H9 (cell line): ENCODE measurements around the gene SLC17A7. TPM values are rescaled to one million over a fixed set of nuclear protein-coding genes. Genes with fewer than 3 reads are reported as not detected.
A peak's percentile ranks its signal among the peaks of the same experiment; 100 is the strongest.

Source experiments
- DNase-seq: peaks from one replicate; pipeline ENCODE4 v3.0.0-alpha.2; 2017
- H2AFZ ChIP-seq: one replicate; pipeline ENCODE4 v1.6.1; 2013; ENCODE audit warnings: mild to moderate bottlenecking, low read length, control low read depth, moderate library complexity
- H2AK5ac ChIP-seq: 2 replicates; pipeline ENCODE4 v1.6.1; 2013; ENCODE audit warnings: low read length, control low read depth, mixed read lengths; ENCODE audit not compliant: insufficient read length
- H2BK120ac ChIP-seq: one replicate; pipeline ENCODE4 v1.6.1; 2013; ENCODE audit warnings: low read depth, mild to moderate bottlenecking, low read length, control low read depth, inconsistent platforms; ENCODE audit not compliant: poor library complexity, severe bottlenecking
- H2BK12ac ChIP-seq: 2 replicates; pipeline ENCODE4 v1.6.1; 2013; ENCODE audit warnings: low read length, control low read depth, mixed read lengths, low read depth; ENCODE audit not compliant: insufficient read length
- H2BK15ac ChIP-seq: 2 replicates; pipeline ENCODE4 v1.6.1; 2013; ENCODE audit warnings: low read depth, low read length, control low read depth
- H2BK20ac ChIP-seq: one replicate; pipeline ENCODE4 v1.6.1; 2013; ENCODE audit warnings: low read depth, mild to moderate bottlenecking, low read length, control low read depth, inconsistent platforms; ENCODE audit not compliant: poor library complexity, severe bottlenecking
- H2BK5ac ChIP-seq: 2 replicates; pipeline ENCODE4 v1.6.1; 2013; ENCODE audit warnings: low read length, control low read depth, mixed read lengths; ENCODE audit not compliant: insufficient read length
- H3K14ac ChIP-seq: 2 replicates; pipeline ENCODE4 v1.6.1; 2013; ENCODE audit warnings: low read length, control low read depth; ENCODE audit not compliant: insufficient read depth
- H3K18ac ChIP-seq: 2 replicates; pipeline ENCODE4 v1.6.1; 2013; ENCODE audit warnings: low read depth, mild to moderate bottlenecking, mixed read lengths, low read length, control low read depth; ENCODE audit not compliant: insufficient read length
- H3K23ac ChIP-seq: 2 replicates; pipeline ENCODE4 v1.6.1; 2013; ENCODE audit warnings: low read length, control low read depth, mixed read lengths, low read depth; ENCODE audit not compliant: insufficient read length
- H3K23me2 ChIP-seq: 2 replicates; pipeline ENCODE4 v1.6.1; 2013; ENCODE audit warnings: low read depth, mild to moderate bottlenecking, mixed read lengths, low read length, control low read depth; ENCODE audit not compliant: insufficient read length, poor library complexity, severe bottlenecking
- H3K27ac ChIP-seq: 2 replicates; pipeline ENCODE4 v1.5.1; 2013; ENCODE audit warnings: low read length, control low read depth, mixed read lengths, low read depth; ENCODE audit not compliant: insufficient read length
- H3K27me3 ChIP-seq: 2 replicates; pipeline ENCODE4 v1.6.1; 2013; ENCODE audit warnings: low read length, control low read depth, inconsistent platforms; ENCODE audit not compliant: insufficient read depth
- H3K4ac ChIP-seq: 2 replicates; pipeline ENCODE4 v1.6.1; 2013; ENCODE audit warnings: low read depth, mild to moderate bottlenecking, control low read depth, inconsistent platforms, low read length, moderate library complexity
- H3K4me1 ChIP-seq: 2 replicates; pipeline ENCODE4 v1.6.1; 2013; ENCODE audit warnings: low read length, control low read depth, inconsistent platforms; ENCODE audit not compliant: insufficient read depth
- H3K4me2 ChIP-seq: 2 replicates; pipeline ENCODE4 v1.6.1; 2013; ENCODE audit warnings: low read length, control low read depth, mixed read lengths; ENCODE audit not compliant: insufficient read length, insufficient read depth
- H3K56ac ChIP-seq: 2 replicates; pipeline ENCODE4 v1.6.1; 2013; ENCODE audit warnings: low read depth, mild to moderate bottlenecking, mixed read lengths, low read length, control low read depth; ENCODE audit not compliant: insufficient read length
- H3K79me1 ChIP-seq: 2 replicates; pipeline ENCODE4 v1.6.1; 2013; ENCODE audit warnings: low read depth, mild to moderate bottlenecking, moderate library complexity, low read length, control low read depth, inconsistent platforms; ENCODE audit not compliant: insufficient read depth, poor library complexity, severe bottlenecking
- H3K79me2 ChIP-seq: 2 replicates; pipeline ENCODE4 v1.6.1; 2013; ENCODE audit warnings: low read length, control low read depth, inconsistent platforms; ENCODE audit not compliant: insufficient read depth
- H3K9ac ChIP-seq: 2 replicates; pipeline ENCODE4 v1.6.1; 2013; ENCODE audit warnings: low read length, control low read depth, mixed read lengths; ENCODE audit not compliant: insufficient read length; ENCODE audit errors: extremely low read depth
- H3K9me3 ChIP-seq: one replicate; pipeline ENCODE4 v1.6.1; 2013; ENCODE audit warnings: low read depth, low read length, inconsistent platforms; ENCODE audit not compliant: control insufficient read depth
- H3T11ph ChIP-seq: one replicate; pipeline ENCODE4 v1.6.1; 2013; ENCODE audit warnings: mild to moderate bottlenecking, low read length, control low read depth, inconsistent platforms
- H4K20me1 ChIP-seq: one replicate; pipeline ENCODE4 v1.6.1; 2013; ENCODE audit not compliant: control insufficient read depth, insufficient read length, insufficient read depth
- H4K5ac ChIP-seq: 2 replicates; pipeline ENCODE4 v1.6.1; 2013; ENCODE audit warnings: low read depth, mild to moderate bottlenecking, mixed read lengths, low read length, control low read depth; ENCODE audit not compliant: insufficient read length
- H4K8ac ChIP-seq: replicated peaks from 2 replicates; pipeline ENCODE4 v1.6.1; 2013; ENCODE audit warnings: low read length, control low read depth, mixed read lengths, low read depth; ENCODE audit not compliant: insufficient read length
- H4K91ac ChIP-seq: 2 replicates; pipeline ENCODE4 v1.6.1; 2013; ENCODE audit warnings: low read depth, mild to moderate bottlenecking, moderate library complexity, mixed read lengths, low read length, control low read depth; ENCODE audit not compliant: insufficient read length
- H3K27ac Mint-ChIP-seq, 3 experiments: 2 replicates in 2 of 3; 3 replicates in 1 of 3; pipeline ENCODE4 v1.8.0; 2020 to 2021; ENCODE audit warnings: mixed read lengths in 3 of 3, mild to moderate bottlenecking in 1 of 3, moderate library complexity in 1 of 3
- H3K27me3 Mint-ChIP-seq: 2 replicates; pipeline ENCODE4 v1.8.0; 2021; ENCODE audit warnings: low read depth, mild to moderate bottlenecking, moderate library complexity, mixed read lengths
- H3K36me3 Mint-ChIP-seq, 3 experiments: 2 replicates in 2 of 3; 3 replicates in 1 of 3; pipeline ENCODE4 v1.8.0; 2020 to 2021; ENCODE audit warnings: low read depth in 3 of 3, mixed read lengths in 3 of 3; ENCODE audit not compliant: insufficient read depth in 1 of 3
- H3K4me1 Mint-ChIP-seq, 2 experiments: 2 replicates each; pipeline ENCODE4 v1.8.0; 2020; ENCODE audit warnings: mixed read lengths in 2 of 2
- H3K4me3 Mint-ChIP-seq, 2 experiments: 2 replicates in 1 of 2; 3 replicates in 1 of 2; pipeline ENCODE4 v1.8.0; 2020 to 2021; ENCODE audit warnings: mild to moderate bottlenecking in 2 of 2, mixed read lengths in 2 of 2, moderate library complexity in 1 of 2
- H3K9me3 Mint-ChIP-seq, 2 experiments: 2 replicates in 1 of 2; 3 replicates in 1 of 2; pipeline ENCODE4 v1.8.0; 2020; ENCODE audit warnings: mild to moderate bottlenecking in 2 of 2, mixed read lengths in 2 of 2, moderate library complexity in 1 of 2
- WGBS: extraction: QIAGEN DNeasy Blood & Tissue Kit; methylation state at CpG from one replicate; pipeline ENCODE4 v1.1.7; 2013; ENCODE audit warnings: missing lambda C conversion rate, low lambda C conversion rate, mixed read lengths; ENCODE audit not compliant: insufficient read length; ENCODE audit errors: extremely low coverage; 5-methylcytosine and 5-hydroxymethylcytosine counted together
- total RNA-seq: library from RNA; stranded (reverse); gene quantifications from 2 replicates; pipeline ENCODE4 v1.2.1, GENCODE V29; 2021
- TF ChIP-seq, protein P1 (sequence below): fragments of 200-600 bp; sonication (generic); conservative IDR thresholded peaks from 3 replicates; pipeline ENCODE4 v1.8.0; 2021; ENCODE audit warnings: antibody characterized with exemption, mild to moderate bottlenecking

Gene SLC17A7
- total RNA-seq, 1 experiment from 2014 or later, result 1.3 TPM

DNA sequence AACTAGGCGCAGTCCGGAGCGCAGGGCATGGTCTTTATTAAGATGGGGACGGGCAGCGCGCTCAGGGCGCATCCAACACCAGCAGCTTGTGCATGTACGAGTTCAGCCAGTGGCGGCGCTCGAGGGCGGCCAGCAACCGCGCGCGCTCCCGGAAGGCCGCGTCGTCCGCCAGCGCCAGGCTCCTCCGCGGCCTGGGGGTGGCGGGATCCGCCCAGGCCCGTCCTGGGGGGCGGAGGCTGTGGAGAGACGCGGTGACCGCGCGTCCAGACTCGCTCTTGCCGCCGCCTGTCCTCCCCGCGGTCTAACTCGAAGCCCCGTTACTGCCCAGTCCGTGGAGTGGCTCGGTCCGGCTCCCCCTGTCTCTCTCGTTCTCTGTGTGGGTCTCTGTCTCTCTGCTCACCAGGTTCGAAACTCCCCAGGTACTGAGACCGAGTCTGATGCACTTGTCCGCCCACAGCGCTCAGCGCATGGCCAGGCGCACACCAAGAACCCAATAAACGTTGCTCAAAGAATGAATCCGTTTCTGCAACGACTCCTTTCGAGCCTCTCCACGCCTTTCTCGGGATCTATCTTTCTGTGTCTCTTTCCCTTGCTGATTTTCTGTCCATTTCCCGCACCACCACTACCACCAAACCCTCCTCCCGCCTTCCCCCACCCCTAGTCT lies 18.8 kb downstream of the SLC17A7 start:
- Histone ChIP-seq H3K4ac (no peak overlapping the region), H3K79me1 (no peaks in the 10 kb centered on the region), H3K14ac (no peak overlapping the region), H3K9ac (no peak overlapping the region), H2AFZ (no peak overlapping the region), H3K23me2 (peaks cover 12% of the 10 kb centered on the region), H2BK20ac (no peak overlapping the region), H3K18ac (peak overlapping the region; percentile 27), H4K5ac (no peak overlapping the region), H3K23ac (no peak overlapping the region), H4K91ac (no peak overlapping the region), H3K4me1 (peaks cover 2% of the 10 kb centered on the region), H3K4me2 (peak overlapping the region; percentile 84), H2BK120ac (no peak overlapping the region), H3K27me3 (peaks cover 32% of the 10 kb centered on the region; the same call in 1 of the 2 replicates), H2BK5ac (no peak overlapping the region), H4K8ac (no peak overlapping the region), H3T11ph (no peak overlapping the region), H2AK5ac (no peak overlapping the region), H3K27ac (no peak overlapping the region), H2BK15ac (no peak overlapping the region), H3K9me3 (no peaks in the 10 kb centered on the region), H3K56ac (no peak overlapping the region), H3K79me2 (no peaks in the 10 kb centered on the region), H4K20me1 (no peaks in the 10 kb centered on the region), H2BK12ac (no peak overlapping the region)
- DNase-seq, result peak; percentile 88
- WGBS, result no CpG with 5 or more reads among the region's 58 CpGs
- no peak overlapping the region for H3K27ac Mint-ChIP-seq
- H3K9me3 Mint-ChIP-seq, result peaks cover 0 to 9% of the 10 kb centered on the region in 2 experiments; a peak in 2 of 5 replicates
- peak overlapping the region; percentile 48 to 75 for H3K4me3 Mint-ChIP-seq
- H3K36me3 Mint-ChIP-seq, result no peaks in the 10 kb centered on the region; a peak in 2 of 7 replicates
- peaks cover 76% of the 10 kb centered on the region for H3K27me3 Mint-ChIP-seq
- TF ChIP-seq, protein P1, sequence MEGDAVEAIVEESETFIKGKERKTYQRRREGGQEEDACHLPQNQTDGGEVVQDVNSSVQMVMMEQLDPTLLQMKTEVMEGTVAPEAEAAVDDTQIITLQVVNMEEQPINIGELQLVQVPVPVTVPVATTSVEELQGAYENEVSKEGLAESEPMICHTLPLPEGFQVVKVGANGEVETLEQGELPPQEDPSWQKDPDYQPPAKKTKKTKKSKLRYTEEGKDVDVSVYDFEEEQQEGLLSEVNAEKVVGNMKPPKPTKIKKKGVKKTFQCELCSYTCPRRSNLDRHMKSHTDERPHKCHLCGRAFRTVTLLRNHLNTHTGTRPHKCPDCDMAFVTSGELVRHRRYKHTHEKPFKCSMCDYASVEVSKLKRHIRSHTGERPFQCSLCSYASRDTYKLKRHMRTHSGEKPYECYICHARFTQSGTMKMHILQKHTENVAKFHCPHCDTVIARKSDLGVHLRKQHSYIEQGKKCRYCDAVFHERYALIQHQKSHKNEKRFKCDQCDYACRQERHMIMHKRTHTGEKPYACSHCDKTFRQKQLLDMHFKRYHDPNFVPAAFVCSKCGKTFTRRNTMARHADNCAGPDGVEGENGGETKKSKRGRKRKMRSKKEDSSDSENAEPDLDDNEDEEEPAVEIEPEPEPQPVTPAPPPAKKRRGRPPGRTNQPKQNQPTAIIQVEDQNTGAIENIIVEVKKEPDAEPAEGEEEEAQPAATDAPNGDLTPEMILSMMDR, result peak; percentile 83
- peaks cover 61 to 75% of the 10 kb centered on the region in 2 experiments for H3K4me1 Mint-ChIP-seq
